Fibroblast of skin of abdomen (primary cell): ENCODE results near the gene LYPD1.

Source experiments
- DNase-seq: peaks from one replicate; pipeline ENCODE4 v3.0.0-alpha.2; 2013

The LYPD1 gene

GRCh38 chr2:132668189-132668823 lies 1.7 kb downstream of the LYPD1 start:
- DNase-seq: peak; percentile 22

GRCh38 chr2:132667706-132668105 lies 2.3 kb downstream of the LYPD1 start:
- DNase-seq: peak; percentile 37

DNA sequence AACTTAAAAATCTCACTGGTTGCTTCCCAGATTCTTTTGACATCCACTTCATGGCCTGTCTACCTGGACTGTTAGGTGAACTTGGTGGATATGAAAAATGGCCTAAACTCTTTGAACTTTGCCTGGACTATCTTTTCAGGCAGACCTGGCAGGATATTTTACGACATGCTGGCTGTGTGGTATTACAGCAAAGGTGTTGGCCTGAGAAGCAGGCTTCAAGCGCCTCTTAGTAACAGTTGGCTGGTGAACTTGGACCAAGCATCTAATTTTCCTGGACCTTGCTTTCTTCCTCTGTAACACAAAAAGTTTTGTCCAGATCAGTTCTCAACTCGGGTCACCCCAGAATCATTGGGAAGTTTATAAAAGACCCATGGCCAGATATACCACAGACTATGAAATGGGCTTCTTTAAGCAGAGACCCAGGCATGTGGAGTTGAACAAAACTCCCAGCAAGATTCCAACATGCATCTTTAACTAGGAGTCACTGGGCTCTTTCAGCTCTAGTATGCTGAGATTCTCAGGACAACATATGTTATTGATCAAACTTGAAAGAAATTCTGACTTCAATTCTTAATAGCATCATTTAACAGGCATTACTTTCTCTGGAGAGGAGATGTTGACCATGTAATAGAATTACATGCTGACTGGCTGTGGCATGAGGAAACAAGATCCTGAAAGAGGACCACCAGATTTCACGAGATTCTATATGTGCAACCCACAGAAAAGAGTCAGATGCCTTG lies 4.4 kb downstream of the LYPD1 start:
- DNase-seq: peak; percentile 46

- no peak for DNase-seq
Observed at GRCh38 chr2:132664096-132664495, 5.9 kb downstream of the LYPD1 start.

GRCh38 chr2:132662732-132663131 lies 7.3 kb downstream of the LYPD1 start:
- peak; percentile 16 for DNase-seq

DNA sequence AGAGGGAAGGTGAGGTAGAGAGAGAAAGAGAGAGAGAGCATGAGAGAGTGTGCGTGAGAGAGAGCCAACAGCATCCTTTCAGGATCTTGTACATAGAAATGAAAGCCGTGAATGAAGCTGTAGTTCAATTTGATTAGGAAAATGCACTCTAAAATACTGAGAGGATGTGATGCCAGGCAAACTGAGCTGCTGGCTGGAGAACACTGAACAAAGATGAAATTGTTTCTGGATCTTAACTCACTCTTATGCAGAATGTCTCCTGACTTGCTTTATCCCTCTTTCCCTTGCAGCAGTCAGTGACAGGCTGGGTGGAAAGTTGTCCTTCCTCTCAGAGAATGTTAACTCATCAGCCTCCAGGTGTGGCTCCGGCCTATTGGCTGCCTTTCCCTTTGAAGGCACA lies 10.7 kb downstream of the LYPD1 start:
- no peak for DNase-seq

DNA sequence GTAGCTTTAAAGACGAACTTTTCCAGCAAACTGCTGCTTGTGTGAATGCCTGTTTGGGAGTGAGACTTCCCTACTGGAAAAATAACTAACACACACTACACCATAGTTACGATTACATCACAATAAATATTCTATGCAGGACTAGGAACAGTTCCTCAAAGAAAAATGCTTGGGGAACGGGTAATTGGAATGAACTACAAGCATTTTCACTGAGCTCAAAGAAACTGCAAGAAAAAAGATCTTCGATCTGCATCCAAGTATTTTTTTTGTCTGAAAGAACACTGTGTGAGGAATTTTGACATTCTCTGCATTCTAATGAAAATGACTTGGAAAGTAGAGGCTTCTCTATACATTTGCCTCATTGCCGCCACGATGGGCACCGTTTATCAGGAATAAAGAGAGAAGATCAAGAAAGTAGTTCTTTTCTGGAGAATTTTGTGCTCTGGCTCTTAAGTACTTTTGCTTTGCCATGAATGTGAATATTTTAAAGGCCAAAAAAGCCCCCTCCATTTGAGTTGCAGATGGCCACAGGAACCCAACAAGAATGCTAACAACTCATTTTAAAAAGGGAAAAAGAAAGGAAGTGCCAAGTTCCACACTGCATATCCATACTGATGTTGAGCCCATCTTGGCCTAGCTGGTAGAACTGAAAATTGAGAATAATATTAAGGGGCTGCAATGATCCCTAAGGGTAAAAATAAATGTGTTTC lies 13.6 kb downstream of the LYPD1 start:
- DNase-seq: no peak

DNA sequence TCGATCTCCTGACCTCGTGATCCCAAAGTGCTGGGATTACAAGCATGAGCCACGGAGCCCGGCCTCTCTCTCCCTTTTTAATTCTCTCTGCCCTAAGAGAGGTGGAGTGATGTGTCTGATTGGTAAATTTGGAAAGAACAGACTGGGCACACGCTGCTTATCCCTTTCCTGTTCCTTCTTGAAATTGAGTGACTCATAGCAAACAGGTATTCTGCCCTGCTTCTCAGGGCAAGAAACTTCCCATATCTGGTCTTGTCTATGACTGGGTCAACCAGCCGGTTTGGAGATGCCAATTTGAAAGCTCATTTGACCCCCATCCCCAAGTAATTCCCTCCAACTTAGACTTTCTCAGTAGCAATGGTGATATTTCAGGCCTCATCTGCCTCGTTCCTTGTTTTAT lies 15.0 kb downstream of the LYPD1 start:
- no peak for DNase-seq

- DNase-seq: no peak
Observed at GRCh38 chr2:132654335-132654734, 15.7 kb downstream of the LYPD1 start.

- no peak for DNase-seq
Observed at GRCh38 chr2:132652474-132652873, 17.5 kb downstream of the LYPD1 start.

DNA sequence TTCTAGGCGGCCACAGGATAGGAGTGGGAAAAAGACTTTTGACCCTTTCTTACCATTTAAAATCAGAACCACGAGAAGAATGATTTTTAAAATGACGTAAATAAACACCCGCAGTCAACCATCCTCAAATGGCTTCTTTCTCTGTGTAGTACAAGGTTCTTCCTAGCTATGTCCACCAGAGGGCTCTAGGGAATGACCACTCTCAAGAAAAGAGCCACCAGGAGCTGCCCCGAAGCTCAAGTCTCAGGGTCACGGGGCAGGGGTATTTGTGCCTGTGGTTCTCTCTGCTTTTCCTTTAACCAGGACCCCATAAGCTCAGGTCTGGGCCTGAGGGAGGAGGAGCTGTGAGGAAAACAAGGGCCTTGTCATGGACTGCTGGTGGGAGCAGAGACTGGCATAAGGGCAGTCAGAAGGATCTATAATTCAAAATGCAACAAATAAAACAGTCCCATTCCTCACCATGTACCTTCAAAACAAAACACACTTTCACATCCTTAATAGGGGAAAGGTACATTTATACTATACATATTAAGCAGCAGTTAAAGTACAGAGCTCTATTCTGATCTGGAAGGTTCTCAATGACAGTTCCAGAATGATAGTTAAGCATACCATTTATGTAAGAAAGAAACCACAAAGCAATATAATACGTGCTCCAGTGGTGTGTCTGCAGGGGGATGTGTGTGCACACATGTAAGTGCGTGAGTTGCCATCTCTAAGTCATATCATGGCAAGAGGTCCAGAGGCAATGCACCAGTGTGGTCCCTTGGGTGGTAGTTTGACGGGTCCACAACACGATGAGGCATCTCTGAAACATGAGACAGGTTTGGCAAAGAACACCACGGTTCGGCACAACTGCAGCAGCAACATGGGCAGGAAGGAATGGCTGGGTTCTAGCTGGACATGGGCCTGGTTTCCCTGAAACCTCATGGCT lies 18.6 kb downstream of the LYPD1 start:
- peak; percentile 39 for DNase-seq

DNA sequence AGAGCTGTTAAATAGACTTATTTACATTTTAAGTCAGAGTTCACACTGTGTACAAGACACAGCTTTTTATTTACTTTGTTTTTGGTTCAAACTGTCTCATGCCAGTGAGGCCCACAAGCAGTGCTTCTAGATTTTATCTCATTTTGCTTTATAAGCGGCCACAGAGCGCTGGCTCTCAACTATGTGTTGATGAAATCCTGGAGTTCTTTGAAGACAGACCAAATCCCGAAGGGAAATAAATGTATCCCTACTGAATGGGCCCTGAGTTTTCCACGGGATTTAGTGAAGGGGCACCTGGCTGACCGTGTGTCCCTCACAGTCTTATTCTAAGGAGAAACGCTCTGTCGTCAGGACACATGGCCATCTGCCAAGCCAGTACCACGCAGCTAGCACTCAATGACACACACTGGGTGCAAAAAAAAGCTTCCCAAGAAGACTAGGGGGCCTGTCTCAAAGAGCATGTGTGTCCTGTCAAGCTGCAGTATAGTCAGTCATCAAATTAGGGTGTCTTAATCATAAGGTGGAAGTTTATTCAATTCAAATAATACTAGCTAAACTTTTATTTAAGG lies 23.4 kb downstream of the LYPD1 start:
- no peak for DNase-seq

DNA sequence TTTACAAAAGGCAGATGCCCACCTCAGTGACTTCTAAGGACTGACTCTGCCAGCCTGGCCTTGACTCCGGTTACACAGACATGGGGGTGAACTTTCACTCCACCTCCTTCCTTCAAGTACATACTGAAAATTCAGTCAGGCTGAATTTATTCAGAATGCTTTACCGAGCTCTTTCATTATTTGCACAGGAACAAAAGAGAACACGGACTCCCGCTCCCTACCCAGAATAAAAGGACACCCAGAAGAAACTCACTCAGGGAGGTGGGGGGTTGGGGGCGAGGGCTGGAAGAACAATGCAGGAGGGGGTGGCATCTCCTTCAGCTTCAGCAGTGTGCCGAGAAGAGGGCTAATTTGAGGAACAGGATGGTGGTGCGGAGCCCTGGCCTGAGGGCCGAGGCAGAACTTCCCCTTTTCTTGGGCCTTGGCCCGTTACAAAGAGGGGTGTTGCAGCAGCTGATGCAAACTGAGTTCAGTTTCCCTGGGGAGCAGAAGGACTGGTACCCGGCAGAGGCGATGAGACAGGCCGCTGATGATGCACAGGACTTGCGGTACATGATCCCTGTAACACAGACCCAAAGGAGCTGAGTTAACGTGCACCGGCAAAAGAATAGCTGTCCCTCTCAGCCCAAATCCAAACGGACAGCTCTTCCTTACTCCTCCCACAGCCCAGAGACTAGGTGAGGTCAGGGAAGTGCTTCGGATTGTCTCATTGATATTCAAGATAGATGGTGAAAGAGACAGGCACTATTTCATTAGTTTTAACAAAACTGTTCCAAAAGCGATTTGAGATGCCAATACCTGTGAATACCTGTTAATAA lies 24.1 kb downstream of the LYPD1 start:
- DNase-seq: no peak

- no peak for DNase-seq
Observed at GRCh38 chr2:132645176-132645575, 24.8 kb downstream of the LYPD1 start.

DNA sequence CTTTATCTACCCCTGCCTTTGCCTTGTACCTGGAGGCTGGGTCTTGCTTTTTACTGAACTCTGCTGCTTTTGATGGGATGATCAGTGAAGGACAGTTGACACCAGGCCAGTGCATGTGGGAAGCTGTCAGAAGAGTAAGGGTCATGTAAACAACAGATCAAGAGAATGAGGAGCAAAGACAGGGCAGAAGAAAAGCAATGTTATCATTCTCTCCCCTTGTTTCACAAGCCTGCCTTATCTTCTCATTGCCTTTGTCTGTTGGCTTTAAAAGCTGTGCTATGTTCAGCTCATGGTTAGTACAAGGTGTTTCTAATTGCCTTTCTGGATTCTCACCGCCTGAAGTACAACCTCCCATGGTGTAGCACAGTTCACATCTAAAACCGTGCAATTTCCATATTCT lies 27.6 kb downstream of the LYPD1 start:
- no peak for DNase-seq

GRCh38 chr2:132641819-132642218 lies 28.2 kb downstream of the LYPD1 start:
- no peak for DNase-seq

DNA sequence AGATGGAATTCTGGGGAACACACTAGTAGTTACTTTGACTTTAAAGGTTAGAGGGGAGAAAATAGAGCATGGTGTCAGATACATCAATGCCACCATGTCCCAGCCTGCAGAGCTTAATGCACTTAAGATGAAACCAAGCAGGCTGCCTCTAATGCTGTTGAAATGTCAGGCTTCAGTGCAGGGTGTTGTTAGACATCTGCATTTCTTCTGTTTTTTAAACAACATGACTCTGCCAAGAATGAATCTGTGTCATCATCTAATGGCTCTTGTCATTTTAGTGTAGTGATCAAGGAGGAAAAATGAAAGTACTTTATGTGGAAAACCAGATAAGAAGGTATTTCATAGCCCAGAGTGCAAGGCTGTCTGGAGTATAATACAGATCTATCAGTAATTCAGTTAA lies 29.9 kb downstream of the LYPD1 start:
- DNase-seq: no peak

- no peak for DNase-seq
Observed at GRCh38 chr2:132638313-132639040, 31.5 kb downstream of the LYPD1 start.

DNA sequence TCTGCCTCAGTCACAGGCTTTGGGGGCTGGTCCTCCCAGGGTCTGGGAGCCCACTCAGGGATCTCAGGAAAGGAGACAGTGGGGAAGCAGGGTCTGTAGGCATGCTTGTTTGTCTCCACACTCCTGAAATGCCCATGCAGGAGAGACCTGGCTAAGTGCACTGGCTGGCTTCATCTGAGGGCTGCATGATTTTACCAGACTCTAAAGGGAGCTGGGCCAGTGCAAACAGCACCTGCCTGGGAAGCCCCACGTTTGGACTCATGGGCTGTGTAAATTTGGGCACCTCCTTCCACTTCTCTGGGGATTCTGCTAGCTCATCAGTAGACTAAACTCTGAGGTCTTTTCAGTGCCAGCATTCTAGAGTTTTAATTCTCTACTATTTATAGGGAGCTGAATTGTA lies 33.7 kb downstream of the LYPD1 start:
- DNase-seq: no peak

DNA sequence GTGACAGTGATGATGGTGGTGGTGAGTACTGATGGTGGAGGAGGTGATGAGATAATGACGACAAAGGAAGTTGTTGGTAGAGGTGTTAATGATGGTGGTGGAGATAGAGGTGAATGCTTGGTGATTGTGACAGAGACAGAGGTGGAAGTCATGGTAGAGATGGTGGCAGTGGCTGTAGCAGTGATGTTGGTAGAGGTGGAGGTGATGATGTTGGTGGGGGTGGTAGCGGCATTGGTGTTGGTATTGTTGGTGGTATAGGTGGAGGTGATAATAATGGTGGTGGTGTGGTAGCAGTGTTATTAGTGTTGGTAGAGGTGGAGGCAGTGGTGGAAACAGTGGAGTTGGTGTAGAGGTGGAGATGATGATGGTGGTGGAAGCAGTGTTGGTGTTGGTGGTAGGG lies 36.4 kb downstream of the LYPD1 start:
- DNase-seq: no peak
